Coronary artery (tissue), 2 donors: ENCODE measurements around the gene ABCC9.

Experiments used
- DNase-seq: peaks from one replicate; pipeline ENCODE4 v3.0.0-alpha.2; 2017; ENCODE audit warnings: low spot score
- H3K27ac ChIP-seq, 2 donors: fragments of 200-600 bp; sonication (generic); one replicate each; pipeline ENCODE4 v1.5.1; 2016 to 2019
- H3K4me3 ChIP-seq: fragments of 200-600 bp; sonication (generic); 2 replicates; pipeline ENCODE4 v1.5.1; 2016; ENCODE audit warnings: mild to moderate bottlenecking, moderate library complexity
- TF ChIP-seq, protein P1 (sequence below): fragments of 200-600 bp; sonication (generic); IDR thresholded peaks from one replicate; pipeline ENCODE4 v1.5.1; 2019; ENCODE audit warnings: antibody characterized with exemption

ABCC9 gene

DNA sequence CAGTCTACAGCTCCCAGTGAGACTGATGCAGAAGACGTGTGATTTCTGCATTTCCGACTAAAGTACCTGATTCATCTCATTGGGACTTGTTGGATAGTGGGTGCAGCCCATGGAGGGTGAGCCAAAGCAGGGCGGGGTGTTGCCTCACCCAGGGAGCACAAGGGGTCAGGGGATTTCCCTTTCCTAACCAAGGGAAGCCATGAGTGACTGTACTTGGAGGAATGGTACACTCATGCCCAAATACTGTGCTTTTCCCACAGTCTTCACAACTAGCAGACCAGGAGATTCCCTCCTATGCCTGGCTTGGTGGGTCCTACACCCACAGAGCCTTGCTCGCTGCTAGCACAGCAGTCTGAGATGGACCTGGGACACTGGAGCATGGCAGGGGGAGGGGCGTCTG lies 21.0 kb upstream of the ABCC9 start:
- Histone ChIP-seq H3K4me3 (no peak overlapping the region), H3K27ac (no peak overlapping the region)
- TF ChIP-seq, protein P1, sequence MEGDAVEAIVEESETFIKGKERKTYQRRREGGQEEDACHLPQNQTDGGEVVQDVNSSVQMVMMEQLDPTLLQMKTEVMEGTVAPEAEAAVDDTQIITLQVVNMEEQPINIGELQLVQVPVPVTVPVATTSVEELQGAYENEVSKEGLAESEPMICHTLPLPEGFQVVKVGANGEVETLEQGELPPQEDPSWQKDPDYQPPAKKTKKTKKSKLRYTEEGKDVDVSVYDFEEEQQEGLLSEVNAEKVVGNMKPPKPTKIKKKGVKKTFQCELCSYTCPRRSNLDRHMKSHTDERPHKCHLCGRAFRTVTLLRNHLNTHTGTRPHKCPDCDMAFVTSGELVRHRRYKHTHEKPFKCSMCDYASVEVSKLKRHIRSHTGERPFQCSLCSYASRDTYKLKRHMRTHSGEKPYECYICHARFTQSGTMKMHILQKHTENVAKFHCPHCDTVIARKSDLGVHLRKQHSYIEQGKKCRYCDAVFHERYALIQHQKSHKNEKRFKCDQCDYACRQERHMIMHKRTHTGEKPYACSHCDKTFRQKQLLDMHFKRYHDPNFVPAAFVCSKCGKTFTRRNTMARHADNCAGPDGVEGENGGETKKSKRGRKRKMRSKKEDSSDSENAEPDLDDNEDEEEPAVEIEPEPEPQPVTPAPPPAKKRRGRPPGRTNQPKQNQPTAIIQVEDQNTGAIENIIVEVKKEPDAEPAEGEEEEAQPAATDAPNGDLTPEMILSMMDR = no peak
- DNase-seq = no peak

DNA sequence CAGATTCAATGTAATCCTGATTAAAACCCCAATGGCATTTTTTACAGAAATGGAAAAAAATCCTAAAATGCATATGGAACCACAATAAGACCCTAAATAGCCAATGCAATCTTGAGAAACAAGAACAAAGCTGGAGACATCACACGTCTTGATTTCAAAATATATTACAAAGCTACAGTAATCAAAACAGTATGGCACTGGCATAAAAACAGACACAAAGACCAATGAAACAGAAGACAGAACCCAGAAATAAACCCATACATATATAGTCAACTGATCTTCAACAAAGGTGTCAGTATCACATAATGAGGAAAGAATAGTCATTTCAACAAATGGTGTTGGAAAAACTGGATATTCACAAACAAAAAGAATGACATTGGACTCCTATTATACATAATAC lies 9.4 kb upstream of the ABCC9 start:
- TF ChIP-seq, protein P1 = no peak
- H3K4me3 ChIP-seq = no peak overlapping the region
- DNase-seq = no peak
- H3K27ac ChIP-seq = no peak overlapping the region

DNA sequence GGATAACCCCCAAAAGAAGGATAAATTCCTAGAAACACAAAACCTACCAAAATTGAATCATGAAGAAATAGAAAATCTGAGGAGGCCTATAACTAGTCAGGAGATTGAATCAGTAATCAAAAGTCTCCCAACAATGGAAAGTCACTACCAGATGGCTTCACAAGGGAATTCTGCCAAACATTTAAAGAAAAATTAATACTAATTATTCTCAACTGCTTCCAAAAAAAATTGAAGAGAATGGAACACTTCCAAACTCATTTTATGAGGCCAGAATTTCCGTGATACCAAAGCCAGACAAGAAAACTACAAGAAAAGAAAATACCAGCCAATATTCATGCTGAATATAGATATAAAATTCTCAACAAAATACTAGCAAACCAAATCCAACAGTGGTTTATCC lies 7.8 kb upstream of the ABCC9 start:
- TF ChIP-seq, protein P1 = no peak
- H3K27ac ChIP-seq = no peak overlapping the region
- no peak for DNase-seq
- no peak overlapping the region for H3K4me3 ChIP-seq

DNA sequence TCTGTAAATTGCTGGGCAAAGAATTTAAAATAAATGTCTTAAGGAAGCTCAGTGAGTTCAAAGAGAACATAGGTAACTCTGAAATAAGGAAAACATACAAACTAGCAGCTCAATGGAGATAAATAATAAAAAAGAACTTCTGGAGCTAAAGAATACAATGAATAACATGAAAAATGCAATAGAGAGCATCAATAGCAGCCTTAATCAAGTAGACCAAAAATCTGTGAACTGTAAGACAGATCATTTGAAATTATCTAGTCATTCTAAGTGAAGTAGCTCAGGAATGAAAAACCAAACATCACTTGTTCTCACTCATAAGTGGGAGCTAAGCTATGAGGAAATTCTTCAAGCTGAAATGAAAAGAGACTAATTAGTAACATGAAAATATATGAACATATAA lies 5.8 kb upstream of the ABCC9 start:
- TF ChIP-seq, protein P1 = no peak

DNA sequence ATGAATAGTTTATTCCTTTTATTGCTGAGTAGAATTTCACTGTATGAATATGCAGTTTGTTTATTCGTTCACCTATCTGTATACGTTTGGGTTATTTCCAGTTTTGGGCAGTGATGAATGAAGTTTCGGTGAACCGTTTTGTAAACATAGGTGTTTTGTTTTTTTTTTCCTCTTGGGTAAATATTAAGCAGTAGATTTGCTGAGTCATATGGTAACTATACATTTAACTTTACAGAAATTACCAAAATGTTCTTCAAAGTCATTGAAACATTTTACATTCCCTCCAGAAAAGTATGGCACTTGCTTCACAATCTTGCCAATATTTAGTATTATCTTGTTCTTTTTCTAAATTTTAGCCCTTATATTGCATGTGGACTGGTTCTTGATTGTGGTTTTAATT lies 3.8 kb upstream of the ABCC9 start:
- TF ChIP-seq, protein P1 = no peak
- Histone ChIP-seq H3K27ac (no peak overlapping the region), H3K4me3 (no peak overlapping the region)

More for the DNA sequence above, 5.8 kb upstream of the ABCC9 start:
- DNase-seq = no peak
- Histone ChIP-seq H3K27ac (no peak overlapping the region), H3K4me3 (no peak overlapping the region)

DNA sequence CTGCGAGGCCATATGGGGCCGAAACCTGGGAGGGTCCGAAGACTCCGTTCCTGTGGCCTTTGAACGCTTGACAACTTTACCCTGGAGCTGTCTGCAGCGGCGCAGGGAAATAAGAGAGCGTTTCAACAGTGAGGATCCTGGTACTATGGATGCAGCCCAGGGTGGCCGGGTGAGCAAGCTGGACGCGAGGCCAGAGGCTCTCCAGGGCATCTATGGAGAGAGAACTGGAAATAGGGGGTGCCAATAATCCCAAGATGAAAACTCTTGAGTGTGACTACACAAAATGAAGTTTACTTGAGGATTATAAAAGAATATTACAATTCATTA lies 1.1 kb upstream of the ABCC9 start:
- no peak for DNase-seq
- Histone ChIP-seq H3K27ac (peak overlapping the region in 1 of 2 donors; percentile 84), H3K4me3 (peak overlapping the region; percentile 77)
- TF ChIP-seq, protein P1 = no peak

More for the DNA sequence above, 3.8 kb upstream of the ABCC9 start:
- DNase-seq = no peak

DNA sequence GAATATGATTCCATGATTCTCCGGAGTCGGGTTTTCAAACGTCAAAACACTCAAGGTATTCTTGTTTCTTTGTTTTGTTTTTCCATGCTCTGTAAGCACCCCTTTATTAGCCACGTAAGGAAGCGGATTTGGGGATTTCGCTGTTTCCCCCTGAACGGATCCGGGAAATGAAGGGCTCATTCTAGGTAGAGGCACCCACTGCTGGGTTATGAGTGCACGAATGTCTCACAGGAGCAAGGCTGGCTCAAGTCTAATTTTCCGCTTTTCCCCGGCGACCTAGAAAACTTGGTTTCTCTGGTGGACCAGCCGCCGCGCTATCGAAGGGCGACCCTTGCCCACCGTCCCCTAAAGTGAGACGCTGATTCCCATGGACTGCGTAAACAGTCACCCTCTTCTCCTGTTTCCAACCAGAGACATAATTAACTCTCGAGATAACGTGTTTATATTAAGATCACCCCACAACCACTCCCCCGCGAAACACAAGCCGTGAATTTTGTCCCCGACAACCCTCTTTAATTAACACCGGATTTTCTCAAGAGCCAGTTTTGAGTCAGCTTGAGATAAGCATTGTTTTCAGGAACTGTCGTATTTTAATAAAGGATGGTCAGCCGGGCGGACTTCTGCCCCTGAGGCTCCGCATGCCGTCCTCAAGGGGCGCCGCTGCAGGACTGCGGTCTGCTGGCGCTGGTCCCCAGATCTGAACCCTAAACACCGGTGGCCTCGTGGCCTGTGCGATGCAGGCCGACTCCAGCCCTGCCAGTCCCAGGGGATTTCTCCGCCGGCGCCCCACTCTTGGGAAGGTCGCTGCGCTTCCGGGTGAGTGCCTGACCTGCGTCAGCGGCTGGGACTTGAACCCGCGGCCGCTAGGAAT lies 515 bp upstream of the ABCC9 start:
- H3K27ac ChIP-seq = peak overlapping the region; percentile 69 to 84
- TF ChIP-seq, protein P1 = peak; percentile 16
- peak overlapping the region; percentile 77 for H3K4me3 ChIP-seq
- DNase-seq = peak; percentile 80
